Stimulated activated CD8-positive, alpha-beta memory T cell treated with anti-CD3 and anti-CD28 coated beads, Interleukin-12 subunit alpha, Interleukin-12 subunit beta, amount 100 ng/mL, for 24 hours (primary cell): ENCODE data around the gene WNT9A.

ENCODE experiments used
- DNase-seq: peaks from one replicate; pipeline ENCODE4 v3.0.0-alpha.2; 2020; ENCODE audit errors: extremely low read depth

WNT9A gene

GRCh38 chr1:227954163-227954850 lies 6.6 kb upstream of the WNT9A start:
- DNase-seq: no peak

GRCh38 chr1:227953022-227953412 lies 5.3 kb upstream of the WNT9A start:
- DNase-seq: no peak

GRCh38 chr1:227952374-227953021 lies 4.8 kb upstream of the WNT9A start:
- DNase-seq: no peak

- no peak for DNase-seq
Measured at GRCh38 chr1:227951624-227952373, 4.1 kb upstream of the WNT9A start.

GRCh38 chr1:227950735-227951346 lies 3.1 kb upstream of the WNT9A start:
- DNase-seq: no peak

GRCh38 chr1:227949954-227950734 lies 2.4 kb upstream of the WNT9A start:
- no peak for DNase-seq

GRCh38 chr1:227949341-227949921 lies 1.7 kb upstream of the WNT9A start:
- DNase-seq: no peak

GRCh38 chr1:227948493-227949260 lies 945 bp upstream of the WNT9A start:
- DNase-seq: no peak

GRCh38 chr1:227947386-227947675 lies 401 bp downstream of the WNT9A start:
- DNase-seq: no peak

- no peak for DNase-seq
Measured at GRCh38 chr1:227946624-227947385, 927 bp downstream of the WNT9A start.

- DNase-seq: no peak
Measured at GRCh38 chr1:227945891-227946623, 1.7 kb downstream of the WNT9A start.

- DNase-seq: no peak
Measured at GRCh38 chr1:227944931-227945890, 2.5 kb downstream of the WNT9A start.

GRCh38 chr1:227944090-227944930 lies 3.4 kb downstream of the WNT9A start:
- DNase-seq: no peak

GRCh38 chr1:227943381-227944089 lies 4.2 kb downstream of the WNT9A start:
- DNase-seq: no peak

- DNase-seq: no peak
Measured at GRCh38 chr1:227942716-227943261, 4.9 kb downstream of the WNT9A start.

- DNase-seq: no peak
Measured at GRCh38 chr1:227942021-227942715, 5.6 kb downstream of the WNT9A start.
